Measurements from ENCODE around the gene INPP5F.

- TF ChIP-seq YY1 (IDR thresholded peaks at IDR 0.05; ENCODE audit: insufficient read depth, insufficient read length) (no peak), SUZ12 (IDR thresholded peaks at IDR 0.05; ENCODE audit: extremely low read depth, insufficient read depth, insufficient read length) (no peak)
Observed at GRCh38 chr10:119782981-119783664, 57.3 kb downstream of the INPP5F start.

All from NT2/D1 (cell line).